GM18498 (cell line): ENCODE measurements around the gene TFDP1.
"Not testable (repeated sequence)": the region's sequence is repeated elsewhere in the genome, so short reads cannot be mapped to it uniquely, and the experiment has no call there.

Experiments used
- ATAC-seq: cut with Tn5 transposase; IDR thresholded peaks from one replicate; pipeline ENCODE4 v1.9.1; 2021; ENCODE audit warnings: mild to moderate bottlenecking, moderate library complexity; ENCODE audit not compliant: unreplicated experiment

TFDP1 gene

DNA sequence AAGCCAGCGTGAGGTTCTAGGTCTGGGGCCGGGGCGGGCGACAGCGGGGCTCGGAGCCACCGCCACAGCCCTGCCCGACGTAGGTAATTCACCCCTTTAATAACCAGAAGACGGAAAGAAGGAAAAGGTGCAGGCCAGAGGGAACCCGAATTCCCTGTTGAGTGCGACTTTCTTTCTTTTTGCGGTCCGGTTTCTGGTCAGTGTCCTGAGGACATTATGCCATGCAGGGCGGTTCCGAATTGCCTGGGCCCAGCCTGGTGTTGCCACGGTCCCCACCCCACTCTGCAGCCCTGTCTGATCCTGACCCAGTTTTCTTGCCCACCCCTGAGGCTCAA is 18.4 kb upstream of the TFDP1 start:
- ATAC-seq, result no peak

DNA sequence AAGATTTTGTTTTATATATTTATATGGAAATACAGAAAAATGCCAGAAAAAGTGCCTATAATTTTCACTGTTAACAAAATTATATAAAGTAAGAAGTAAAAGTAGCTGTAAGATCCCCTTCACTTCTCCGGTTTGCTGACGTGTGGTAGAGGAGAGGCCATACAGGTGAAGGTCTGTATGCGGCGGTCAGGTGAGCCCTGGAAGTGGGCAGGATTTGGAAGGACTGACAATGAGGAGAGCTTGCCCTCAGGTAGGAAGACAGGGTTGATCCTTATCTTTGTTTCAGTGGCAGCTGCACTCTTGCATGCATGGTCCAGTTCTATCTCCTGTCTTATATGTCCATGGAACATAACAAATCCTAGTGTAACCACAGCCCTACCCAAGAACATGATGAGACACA is 16.9 kb upstream of the TFDP1 start:
- no peak for ATAC-seq

DNA sequence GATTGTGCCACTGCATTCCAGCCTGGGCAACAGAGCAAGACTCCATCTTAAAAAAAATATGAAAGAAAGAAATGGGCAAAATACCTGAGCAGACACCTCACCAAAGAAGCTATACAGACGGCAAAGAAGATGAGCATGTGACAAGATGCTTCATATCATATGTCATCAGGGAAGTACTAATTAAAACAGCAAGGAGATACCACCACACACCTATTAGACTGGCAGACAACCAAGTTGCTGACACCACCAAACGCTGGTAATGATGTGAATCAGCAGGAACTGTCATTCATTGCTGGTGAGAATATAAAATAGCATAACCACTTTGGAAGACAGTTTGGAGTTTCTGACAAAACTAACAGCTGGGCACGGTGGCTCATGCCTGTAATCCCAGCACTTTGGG is 11.5 kb upstream of the TFDP1 start:
- no peak for ATAC-seq

DNA sequence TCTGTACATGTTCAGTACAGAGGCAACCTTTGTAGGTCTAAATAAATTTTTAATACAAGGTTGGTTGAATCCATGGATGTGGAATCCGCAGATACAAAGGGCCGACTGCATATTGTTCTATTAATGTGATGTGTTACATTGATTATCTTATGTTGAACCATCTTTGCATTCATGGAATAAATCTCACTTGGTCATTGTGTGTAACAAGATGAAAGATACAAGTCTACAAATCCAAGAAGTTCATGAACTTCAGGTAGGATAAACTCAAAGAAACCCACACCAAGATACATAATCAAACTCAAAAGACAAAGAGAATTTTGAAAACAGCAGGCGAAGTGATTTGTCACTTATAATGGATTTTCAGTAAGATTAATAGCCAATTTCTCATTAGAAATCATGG is 8.0 kb upstream of the TFDP1 start:
- no peak for ATAC-seq

DNA sequence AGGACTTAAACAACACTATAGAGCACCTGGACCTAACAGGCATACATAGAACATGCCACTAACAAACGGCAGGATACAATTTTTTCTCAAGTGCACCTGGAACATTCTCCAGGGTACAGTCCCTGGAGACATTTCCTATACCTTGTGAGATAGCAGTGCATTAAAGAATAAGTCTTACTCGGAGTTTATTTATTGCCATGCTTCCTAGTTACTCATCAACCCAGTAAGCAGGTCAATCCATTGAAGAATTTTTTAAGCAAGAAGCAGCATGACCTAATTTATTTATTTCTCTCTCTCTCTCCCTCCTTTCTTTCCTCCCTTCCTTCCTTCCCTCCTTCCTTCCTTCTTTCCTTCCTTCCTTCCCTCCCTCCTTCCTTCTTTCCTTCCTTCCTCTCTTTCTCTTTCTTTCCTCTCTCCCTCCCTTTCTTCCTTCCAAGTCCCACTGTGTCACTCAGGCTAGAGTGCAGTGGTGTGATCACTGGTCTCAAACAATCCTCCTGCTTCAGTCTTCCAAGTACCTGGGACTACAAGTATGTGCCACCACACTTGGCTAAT is 6.6 kb upstream of the TFDP1 start:
- ATAC-seq, result no peak

DNA sequence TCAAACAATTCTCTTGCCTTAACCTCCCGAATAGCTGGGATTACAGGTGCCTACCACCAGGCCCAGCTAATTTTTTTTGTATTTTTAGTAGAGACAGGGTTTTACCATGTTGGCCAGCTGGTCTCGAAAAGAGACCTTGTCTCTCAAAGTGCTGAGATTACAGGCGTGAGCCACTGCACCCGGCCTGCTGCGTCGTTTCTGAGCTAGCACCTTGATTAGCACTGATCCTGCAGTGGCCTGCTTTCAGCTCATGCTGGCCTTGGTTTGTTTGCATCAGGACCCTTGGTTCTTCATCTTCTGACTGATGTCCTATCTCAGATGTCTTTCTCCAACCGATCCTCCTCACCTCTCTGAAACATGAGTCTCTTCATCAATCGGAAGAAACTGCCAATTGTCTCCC is 4.9 kb upstream of the TFDP1 start:
- no peak for ATAC-seq

DNA sequence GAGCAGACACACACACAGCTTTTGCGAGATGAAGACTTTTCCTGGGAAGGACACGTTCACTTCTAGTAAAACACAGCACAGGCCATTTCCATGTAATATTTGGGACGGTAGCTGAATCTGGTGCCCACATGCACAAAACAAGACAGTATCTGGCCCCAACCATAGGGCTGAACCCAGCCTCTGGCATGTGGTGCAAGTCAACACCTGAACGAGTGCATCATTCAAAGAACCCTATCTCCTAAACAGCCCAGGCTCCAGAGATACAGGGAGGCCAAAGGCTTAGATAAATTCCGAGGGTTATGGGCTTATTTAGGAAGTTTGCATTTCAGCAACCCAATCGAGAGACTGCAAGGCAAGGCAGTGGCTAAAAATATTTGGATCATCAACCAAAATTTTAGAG is 2.7 kb upstream of the TFDP1 start:
- ATAC-seq, result no peak

DNA sequence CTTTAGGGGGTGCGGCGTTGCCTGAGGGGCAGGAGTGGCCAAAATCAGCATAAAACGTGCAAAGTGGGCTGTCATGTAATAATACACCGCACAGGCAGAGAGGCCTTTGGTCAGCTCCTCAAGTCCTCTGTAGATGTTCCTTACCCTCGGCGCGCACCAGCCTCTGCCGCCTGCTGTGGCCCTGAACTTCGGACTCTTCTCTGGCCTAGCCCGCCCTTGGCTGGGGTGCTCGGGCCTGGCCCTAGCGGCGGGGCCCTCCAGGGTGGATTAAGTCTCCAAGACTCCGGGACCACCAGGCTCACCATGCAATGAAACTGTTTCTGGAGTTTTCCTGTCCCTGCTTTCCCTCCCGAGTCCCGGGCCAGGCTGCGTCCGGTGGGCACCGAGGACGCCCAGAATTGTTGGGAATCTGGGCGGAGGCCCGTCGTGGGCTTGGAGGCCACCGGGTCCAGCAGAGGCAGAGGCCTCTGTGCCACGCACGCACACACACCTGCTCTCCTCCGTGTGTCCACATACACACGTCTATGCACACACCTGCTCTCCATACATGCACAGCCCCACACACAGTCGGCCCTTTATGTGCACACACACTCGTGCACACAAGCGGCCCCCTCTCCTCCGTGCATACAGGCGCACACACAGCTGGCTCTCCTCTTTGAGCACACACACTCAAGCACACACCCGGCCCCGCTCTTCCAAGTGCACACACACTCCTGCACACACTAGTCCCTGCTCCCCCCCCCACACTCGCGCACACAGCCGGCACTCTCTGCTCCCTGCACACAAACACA is 1.5 kb upstream of the TFDP1 start:
- no peak for ATAC-seq

DNA sequence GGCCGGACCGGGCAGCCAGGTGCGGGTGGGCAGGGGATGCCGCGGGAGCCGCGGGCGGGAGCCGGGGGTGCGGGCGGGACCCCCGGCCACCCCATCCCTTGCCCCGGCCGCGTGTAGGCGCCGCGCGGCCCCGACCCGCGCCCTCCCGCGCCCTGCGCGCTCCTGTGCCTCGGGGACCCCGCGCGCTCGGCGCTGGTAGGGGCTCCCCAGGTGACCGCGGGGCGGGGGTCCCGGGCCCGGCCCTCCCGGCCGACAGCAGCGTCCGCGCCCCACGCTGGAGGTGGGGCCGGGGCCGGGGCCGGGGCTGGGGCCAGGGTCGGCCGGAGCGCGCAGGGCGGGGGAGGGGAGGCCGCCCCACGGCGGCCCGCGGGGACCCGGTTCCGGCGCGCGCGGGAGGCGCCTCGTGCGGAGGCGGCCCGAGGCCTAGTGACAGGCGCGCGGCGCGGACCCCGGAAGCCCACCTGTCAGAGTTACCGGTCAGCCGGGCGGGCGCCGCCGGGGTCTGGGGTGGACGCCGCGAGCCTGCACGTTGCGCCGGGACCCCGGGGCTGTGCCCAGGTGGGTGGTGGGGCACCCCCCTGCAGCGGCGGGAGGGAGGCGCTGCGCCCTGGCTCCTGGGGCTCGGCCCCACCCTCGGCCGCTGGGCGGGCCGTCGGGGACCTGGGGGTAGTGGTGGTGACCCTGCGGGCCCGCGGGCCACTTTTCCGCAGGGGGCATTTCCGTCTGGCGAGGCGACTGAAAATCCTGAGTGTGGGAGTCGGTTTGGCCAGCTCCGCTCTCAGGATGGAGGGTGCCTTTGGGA is 518 bp downstream of the TFDP1 start:
- peak; percentile 50 for ATAC-seq

DNA sequence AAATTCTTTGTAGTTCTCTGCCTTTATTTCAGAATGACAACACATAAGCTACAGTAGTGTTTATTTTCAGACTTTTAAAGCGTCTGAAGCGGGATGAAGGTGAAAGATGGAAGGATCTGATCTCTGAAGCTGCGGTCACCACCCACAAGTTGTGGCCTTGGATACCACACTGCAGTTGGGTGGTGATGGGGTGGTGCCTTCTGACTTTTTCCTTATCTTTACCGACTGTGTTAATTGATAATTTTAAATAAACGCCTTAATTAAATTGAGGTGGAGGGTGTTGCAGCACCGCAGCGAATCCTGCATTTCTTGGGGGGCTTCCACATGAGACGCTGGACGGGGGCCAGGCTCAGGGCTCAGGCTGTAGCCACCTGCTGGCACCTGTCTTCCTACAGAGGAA is 1.3 kb downstream of the TFDP1 start:
- no peak for ATAC-seq

DNA sequence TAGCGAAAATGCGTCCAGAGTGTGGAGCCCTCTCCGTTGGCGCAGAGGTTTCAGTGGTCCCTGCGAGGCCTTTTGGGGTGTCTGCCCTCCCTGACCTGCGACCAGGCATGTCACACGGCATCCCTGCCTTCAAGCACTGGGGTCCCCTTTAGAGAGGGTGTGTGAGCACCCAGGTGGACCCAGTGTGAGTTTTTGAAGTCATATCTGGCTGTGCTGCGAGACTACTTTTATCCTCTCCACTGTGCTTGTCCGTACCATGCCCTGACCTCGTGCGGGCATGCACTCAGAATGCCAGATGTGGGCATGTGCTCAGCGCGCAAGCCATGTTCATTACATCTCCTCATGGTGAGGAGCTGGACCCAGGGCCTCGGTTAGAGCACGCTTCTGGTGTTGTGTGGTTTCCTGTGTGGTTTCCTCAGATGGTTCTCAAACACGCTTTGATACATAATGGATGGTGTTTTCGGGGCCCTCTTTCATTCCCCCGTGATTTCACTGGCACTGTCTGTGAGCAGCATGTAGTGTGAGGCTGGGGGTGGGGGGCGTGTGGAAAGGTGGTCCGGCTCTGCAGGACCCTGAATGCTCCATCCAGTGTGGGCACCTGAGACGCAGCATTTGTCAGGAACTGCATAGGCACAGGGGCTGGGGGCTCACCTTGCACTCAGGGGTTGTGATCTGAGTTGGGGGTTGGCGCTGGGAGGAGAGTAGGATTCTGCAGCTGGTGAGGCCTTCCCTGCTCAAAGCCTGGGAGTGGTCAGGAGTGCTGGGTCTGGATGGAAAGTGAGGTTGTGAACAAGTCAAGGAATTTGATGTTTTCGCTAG is 2.3 kb downstream of the TFDP1 start:
- no peak for ATAC-seq

DNA sequence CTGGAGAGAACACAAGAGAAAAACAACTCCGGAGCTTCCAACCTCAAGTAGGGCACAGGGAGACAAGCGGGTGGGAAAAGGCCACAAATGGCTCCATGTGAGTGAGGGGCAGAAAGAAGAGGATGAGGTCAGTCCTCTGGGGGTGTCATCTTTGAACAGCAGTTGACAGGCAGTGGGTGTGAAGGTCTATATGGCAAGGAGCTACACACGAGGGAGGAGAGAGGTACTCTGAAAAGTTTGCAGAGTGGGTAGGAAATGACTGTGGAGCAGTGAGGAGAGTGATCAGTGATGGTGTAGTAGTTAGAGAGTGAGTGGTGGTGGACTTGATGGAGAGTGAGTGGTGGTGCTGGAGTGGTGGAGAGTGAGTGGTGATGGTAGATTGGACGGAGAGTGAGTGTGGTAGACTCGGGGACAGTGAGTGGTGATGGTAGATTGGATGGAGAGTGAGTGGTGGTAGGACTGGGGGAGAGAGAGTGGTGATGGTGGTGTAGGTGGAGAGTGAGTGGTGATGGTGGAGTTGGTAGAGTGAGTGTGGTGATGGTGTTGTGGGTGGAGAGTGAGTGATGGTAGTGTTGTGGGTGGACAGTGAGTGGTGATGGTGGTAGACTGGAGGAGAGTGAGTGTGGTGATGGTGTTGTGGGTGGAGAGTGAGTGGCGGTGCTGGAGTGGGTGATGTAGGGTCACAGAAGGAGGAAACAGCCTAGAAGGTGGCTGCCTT is 4.0 kb downstream of the TFDP1 start:
- no peak for ATAC-seq

DNA sequence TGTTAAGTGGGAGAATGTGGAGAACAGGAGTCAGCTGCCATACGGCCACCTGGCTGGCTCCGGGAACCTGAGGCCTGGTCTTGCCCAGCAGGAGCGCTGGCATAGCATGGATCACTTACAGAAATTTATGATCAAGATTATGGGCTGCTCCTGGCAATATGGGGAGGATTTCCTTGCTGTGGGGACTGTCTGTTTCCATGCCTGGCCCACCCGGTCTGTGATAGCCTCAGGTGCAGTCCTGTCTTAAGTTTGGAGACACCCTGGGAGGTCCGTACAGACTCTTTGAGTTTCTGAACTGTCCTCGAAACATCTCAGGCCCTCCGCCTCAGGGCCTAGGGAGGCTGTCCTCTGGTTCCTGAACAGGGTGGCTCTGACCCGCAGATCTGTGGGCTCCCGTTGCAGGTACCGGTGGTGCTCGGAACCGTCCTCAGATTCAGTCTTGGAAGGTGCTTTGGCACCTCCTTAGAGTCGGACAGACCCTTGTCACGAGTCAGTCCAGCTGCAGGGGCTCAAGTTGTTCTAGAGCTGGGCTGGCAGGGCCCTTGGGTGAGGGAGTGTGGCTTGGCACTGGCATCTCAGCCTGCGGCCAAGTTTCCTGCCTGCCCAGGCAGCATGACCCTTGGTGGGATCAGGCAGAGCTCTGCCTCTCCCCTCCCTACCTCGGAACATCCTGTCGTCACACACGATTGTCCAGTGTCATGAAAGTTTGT is 4.9 kb downstream of the TFDP1 start:
- ATAC-seq, result no peak

DNA sequence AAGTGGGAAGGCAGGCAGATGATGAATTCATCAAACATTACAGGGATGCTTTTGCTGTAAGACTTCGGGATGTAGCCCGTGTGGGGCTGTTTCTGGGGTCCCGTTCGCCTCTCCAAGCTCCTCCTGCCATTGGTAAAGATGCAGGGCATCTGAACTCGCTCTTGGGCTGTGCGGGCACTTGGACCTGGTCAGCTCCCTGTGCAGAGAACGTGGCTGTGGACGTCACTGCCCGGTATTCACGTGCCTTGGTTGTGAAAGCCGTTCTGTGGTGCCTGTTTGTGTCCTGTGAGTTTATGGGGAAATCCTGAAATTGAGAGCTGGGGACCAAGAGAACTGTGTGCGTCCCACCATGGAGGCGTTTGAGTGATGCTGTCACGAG is 5.4 kb downstream of the TFDP1 start:
- no peak for ATAC-seq

DNA sequence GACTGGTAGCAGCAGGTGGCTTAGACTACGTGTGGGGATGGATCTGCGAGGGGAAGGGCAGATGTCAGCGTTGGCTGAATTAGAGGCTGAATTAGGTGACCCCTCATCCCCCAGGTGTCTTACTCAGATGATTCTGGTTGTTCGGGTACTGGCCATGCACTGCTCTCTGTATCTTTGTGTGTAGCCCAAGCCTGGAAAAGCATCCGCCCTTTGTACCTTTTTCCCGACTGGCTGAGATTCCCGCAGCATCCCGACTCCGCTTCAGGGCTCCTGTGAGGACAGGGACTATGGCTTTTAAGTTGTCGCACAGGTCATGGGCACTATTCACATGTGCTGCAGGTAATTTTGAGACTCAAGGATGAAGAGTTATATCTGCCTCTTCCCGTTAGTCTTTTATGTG is 7.2 kb downstream of the TFDP1 start:
- no peak for ATAC-seq

DNA sequence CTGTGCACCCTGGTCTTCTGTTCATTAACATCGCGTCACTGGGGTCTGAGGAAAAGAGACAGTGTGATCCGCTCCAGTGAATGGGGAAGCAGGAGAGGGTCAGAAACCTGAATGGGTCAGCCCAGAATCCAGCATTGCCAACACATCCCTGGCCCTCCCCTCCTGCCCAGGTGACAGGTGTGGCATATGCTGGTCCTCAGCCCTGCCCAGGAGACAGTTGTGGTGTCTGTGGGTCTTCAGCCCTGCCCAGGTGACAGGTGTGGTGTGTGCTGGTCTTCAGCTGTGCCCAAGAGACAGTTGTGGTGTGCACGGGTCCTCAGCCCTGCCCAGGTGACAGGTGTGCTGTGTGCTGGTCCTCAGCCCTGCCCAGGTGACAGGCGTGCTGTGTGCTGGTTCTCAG is 8.0 kb downstream of the TFDP1 start:
- ATAC-seq, result no peak

DNA sequence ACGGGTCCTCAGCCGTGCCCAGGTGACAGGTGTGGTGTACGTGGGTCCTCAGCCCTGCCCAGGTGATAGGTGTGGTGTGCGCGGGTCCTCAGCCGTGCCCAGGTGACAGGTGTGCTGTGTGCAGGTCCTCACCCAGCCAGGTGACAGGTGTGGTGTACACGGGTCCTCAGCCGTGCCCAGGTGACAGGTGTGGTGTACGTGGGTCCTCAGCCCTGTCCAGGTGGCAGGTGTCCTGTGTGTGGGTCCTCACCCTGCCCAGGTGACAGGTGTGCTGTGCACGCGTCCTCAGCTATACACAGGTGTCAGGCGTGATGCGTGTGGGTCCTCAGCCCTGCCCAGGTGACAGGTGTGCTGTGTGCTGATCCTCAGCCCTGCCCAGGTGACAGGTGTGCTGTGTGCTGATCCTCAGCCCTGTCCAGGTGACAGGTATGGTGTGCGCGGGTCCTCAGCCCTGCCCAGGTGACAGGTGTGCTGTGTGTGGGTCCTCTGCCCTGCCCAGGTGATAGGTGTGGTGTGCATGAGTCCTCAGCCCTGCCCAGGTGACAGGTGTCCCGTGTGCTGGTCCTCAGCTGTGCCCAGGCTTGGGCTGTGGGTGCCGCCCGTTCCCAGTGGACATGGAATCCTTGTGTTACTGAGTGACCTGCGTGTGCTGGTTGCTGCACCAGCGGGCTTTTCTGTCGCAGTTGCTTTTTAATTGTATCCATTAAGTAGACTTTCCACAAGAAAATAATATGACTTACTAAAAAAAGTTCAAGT is 9.7 kb downstream of the TFDP1 start:
- not testable (repeated sequence) for ATAC-seq

DNA sequence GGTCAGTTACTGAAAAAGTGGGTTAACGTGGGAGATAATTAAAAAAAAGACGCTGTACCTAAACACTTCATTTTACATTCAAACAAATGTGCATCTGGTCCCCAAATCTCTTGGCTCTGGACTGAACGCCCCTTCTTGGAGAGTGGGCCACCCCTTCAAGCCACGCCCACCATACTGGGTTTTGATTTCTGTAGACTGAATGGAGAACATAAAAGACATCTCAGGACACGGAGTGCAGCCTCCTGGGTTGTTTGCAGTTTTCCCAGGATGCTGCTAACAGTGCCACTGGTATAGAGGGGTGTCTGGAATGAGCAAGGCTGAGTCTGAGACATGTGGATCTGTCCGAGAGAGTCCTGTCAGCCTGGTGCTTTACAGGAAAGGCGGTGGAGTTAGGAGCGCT is 10.6 kb downstream of the TFDP1 start:
- ATAC-seq, result no peak
